ENCODE data around the gene MUC22. TPM values are rescaled to one million over a fixed set of nuclear protein-coding genes. Genes with fewer than 3 reads are reported as not detected.
A peak's percentile ranks its signal among the peaks of the same experiment; 100 is the strongest.
"Not testable (repeated sequence)": the region's sequence is repeated elsewhere in the genome, so short reads cannot be mapped to it uniquely, and the experiment has no call there.

Gene MUC22
- polyA plus RNA-seq, 1 donor (not counting 4 experiments of a cell fraction or from before 2014, with no cell fraction given), result not detected

DNA sequence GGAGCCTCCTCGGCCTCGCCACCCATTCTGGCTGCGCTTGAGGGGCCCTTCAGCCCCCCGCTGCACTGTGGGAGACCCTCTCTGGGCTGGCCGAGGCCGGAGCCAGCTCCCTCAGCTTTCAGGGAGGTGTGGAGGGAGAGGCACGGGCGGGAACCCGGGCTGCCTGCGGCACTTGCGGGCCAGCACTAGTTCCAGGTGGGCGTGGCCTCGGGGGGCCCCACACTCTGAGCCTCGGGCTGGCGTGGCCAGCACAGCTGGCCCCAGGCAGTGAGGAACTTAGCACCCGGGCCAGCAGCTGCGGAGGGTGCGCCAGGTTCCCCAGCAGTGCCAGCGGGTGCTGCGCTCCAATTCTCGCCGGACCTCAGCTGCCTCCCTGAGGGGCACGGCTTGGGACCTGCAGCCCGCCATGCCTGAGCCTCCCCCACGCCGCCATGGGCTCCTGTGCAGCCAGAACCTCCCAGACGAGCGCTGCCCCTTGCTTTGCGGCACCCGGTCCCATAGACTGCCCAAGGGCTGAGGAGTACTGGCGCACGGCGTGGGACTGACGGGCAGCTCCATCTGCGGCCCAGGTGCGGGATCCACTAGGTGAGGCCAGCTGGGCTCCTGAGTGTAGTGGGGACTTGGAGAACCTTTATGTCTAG is 6.5 kb downstream of the MUC22 start:
- H3K9me1 ChIP-seq (ENCODE audit: control insufficient read depth, extremely low read depth, insufficient read depth, low read length), result no peaks in the 10 kb centered on the region
- no peaks in the 10 kb centered on the region for H4K20me1 ChIP-seq (ENCODE audit: control insufficient read depth, extremely low read depth, insufficient read depth, low read length)
- DNase-seq (ENCODE audit: low read depth, low spot score) (no peak), FAIRE-seq (no peak)
- no peaks in the 10 kb centered on the region for H3K36me3 ChIP-seq (ENCODE audit: control insufficient read depth in 2 of 2, extremely low read depth in 1 of 2, insufficient read depth in 2 of 2, low read length in 2 of 2)
- TF ChIP-seq, protein P1, sequence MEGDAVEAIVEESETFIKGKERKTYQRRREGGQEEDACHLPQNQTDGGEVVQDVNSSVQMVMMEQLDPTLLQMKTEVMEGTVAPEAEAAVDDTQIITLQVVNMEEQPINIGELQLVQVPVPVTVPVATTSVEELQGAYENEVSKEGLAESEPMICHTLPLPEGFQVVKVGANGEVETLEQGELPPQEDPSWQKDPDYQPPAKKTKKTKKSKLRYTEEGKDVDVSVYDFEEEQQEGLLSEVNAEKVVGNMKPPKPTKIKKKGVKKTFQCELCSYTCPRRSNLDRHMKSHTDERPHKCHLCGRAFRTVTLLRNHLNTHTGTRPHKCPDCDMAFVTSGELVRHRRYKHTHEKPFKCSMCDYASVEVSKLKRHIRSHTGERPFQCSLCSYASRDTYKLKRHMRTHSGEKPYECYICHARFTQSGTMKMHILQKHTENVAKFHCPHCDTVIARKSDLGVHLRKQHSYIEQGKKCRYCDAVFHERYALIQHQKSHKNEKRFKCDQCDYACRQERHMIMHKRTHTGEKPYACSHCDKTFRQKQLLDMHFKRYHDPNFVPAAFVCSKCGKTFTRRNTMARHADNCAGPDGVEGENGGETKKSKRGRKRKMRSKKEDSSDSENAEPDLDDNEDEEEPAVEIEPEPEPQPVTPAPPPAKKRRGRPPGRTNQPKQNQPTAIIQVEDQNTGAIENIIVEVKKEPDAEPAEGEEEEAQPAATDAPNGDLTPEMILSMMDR (optimal IDR thresholded peaks at IDR 0.05 in 1 of 3, IDR thresholded peaks at IDR 0.05 in 1 of 3, conservative IDR thresholded peaks at IDR 0.05 in 1 of 3; ENCODE audit: extremely low read depth in 1 of 3, insufficient read depth in 2 of 3, low read length in 3 of 3), result no peak
- no peak for TF ChIP-seq EZH2 (IDR thresholded peaks at IDR 0.05; ENCODE audit: low read length)
- H3K27me3 ChIP-seq (ENCODE audit: control insufficient read depth, extremely low read depth, insufficient read depth, low read length), result peaks cover 3% of the 10 kb centered on the region
- H3K27ac ChIP-seq (ENCODE audit: control insufficient read depth, insufficient read depth, low read length), result no peak overlapping the region
- dilution Hi-C loops (cut with MboI; ENCODE audit: extremely low pct_ligation_motif_present, low sequenced_read_pairs), result no loop called here
- H3K9ac ChIP-seq (ENCODE audit: control insufficient read depth, extremely low read depth, insufficient read depth, low read length), result no peak overlapping the region
- no peak overlapping the region for H3K4me3 ChIP-seq (ENCODE audit: control insufficient read depth in 2 of 3, extremely low read depth in 1 of 3, insufficient read depth in 2 of 3, low read depth in 1 of 3, low read length in 3 of 3)
- no peaks in the 10 kb centered on the region for H3K9me3 ChIP-seq (ENCODE audit: control insufficient read depth, low read depth, low read length)
- no peaks in the 10 kb centered on the region for H3K4me1 ChIP-seq (ENCODE audit: control insufficient read depth, extremely low read depth, insufficient read depth, low read length)
- no peak overlapping the region for H2AFZ ChIP-seq (ENCODE audit: control insufficient read depth, low read length)
- no peak overlapping the region for H3K4me2 ChIP-seq (ENCODE audit: control insufficient read depth, extremely low read depth, insufficient read depth, low read depth, low read length)
- H3K79me2 ChIP-seq (ENCODE audit: control insufficient read depth, insufficient read depth, low read length), result no peaks in the 10 kb centered on the region

GRCh38 chr6:31017436-31017835 is 7.2 kb downstream of the MUC22 start:
- H4K20me1 ChIP-seq (ENCODE audit: control insufficient read depth, extremely low read depth, insufficient read depth, low read length); H3K27ac ChIP-seq (ENCODE audit: control insufficient read depth, insufficient read depth, low read length); H3K4me1 ChIP-seq (ENCODE audit: control insufficient read depth, extremely low read depth, insufficient read depth, low read length); H3K4me3 ChIP-seq (ENCODE audit: control insufficient read depth in 2 of 3, extremely low read depth in 1 of 3, insufficient read depth in 2 of 3, low read depth in 1 of 3, low read length in 3 of 3); H3K36me3 ChIP-seq (ENCODE audit: control insufficient read depth in 2 of 2, extremely low read depth in 1 of 2, insufficient read depth in 2 of 2, low read length in 2 of 2); H3K9me3 ChIP-seq (ENCODE audit: control insufficient read depth, low read depth, low read length); H3K9me1 ChIP-seq (ENCODE audit: control insufficient read depth, extremely low read depth, insufficient read depth, low read length); FAIRE-seq; H3K9ac ChIP-seq (ENCODE audit: control insufficient read depth, extremely low read depth, insufficient read depth, low read length); H3K4me2 ChIP-seq (ENCODE audit: control insufficient read depth, extremely low read depth, insufficient read depth, low read depth, low read length); H3K27me3 ChIP-seq (ENCODE audit: control insufficient read depth, extremely low read depth, insufficient read depth, low read length); DNase-seq (ENCODE audit: low read depth, low spot score); H3K79me2 ChIP-seq (ENCODE audit: control insufficient read depth, insufficient read depth, low read length); H2AFZ ChIP-seq (ENCODE audit: control insufficient read depth, low read length); dilution Hi-C loops (cut with MboI; ENCODE audit: extremely low pct_ligation_motif_present, low sequenced_read_pairs): not testable (repeated sequence)

DNA sequence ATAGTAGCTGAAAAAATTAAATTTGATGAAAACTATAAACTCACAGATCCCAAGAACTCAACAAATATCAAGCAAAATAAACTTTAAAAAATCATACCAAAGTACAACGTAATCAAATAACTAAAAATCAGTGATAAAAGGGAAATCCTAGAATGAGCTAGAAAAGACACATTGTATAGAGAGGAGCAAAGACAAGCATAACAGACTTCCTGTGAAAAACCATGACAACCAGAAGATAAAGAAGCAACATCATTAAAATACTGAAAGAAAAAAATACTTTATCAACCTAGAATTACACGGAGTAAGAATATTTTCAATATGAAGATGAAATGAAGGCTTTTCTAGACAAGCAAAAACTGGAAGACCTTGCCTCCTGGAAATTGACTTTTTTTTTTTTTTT is 9.8 kb downstream of the MUC22 start:
- no peak for DNase-seq (ENCODE audit: low read depth, low spot score)
- Histone ChIP-seq H3K9ac (ENCODE audit: control insufficient read depth, extremely low read depth, insufficient read depth, low read length) (no peak overlapping the region), H3K9me1 (ENCODE audit: control insufficient read depth, extremely low read depth, insufficient read depth, low read length) (no peaks in the 10 kb centered on the region), H3K4me3 (ENCODE audit: control insufficient read depth in 2 of 3, extremely low read depth in 1 of 3, insufficient read depth in 2 of 3, low read depth in 1 of 3, low read length in 3 of 3) (no peak overlapping the region), H3K36me3 (ENCODE audit: control insufficient read depth in 2 of 2, extremely low read depth in 1 of 2, insufficient read depth in 2 of 2, low read length in 2 of 2) (no peaks in the 10 kb centered on the region), H3K4me2 (ENCODE audit: control insufficient read depth, extremely low read depth, insufficient read depth, low read depth, low read length) (peak overlapping the region; percentile 22), H3K9me3 (ENCODE audit: control insufficient read depth, low read depth, low read length) (no peaks in the 10 kb centered on the region), H3K27ac (ENCODE audit: control insufficient read depth, insufficient read depth, low read length) (no peak overlapping the region), H3K79me2 (ENCODE audit: control insufficient read depth, insufficient read depth, low read length) (no peaks in the 10 kb centered on the region), H3K27me3 (ENCODE audit: control insufficient read depth, extremely low read depth, insufficient read depth, low read length) (peaks cover 3% of the 10 kb centered on the region), H4K20me1 (ENCODE audit: control insufficient read depth, extremely low read depth, insufficient read depth, low read length) (no peaks in the 10 kb centered on the region), H2AFZ (ENCODE audit: control insufficient read depth, low read length) (no peak overlapping the region), H3K4me1 (ENCODE audit: control insufficient read depth, extremely low read depth, insufficient read depth, low read length) (no peaks in the 10 kb centered on the region)
- TF ChIP-seq, protein P1 (optimal IDR thresholded peaks at IDR 0.05 in 1 of 3, IDR thresholded peaks at IDR 0.05 in 1 of 3, conservative IDR thresholded peaks at IDR 0.05 in 1 of 3; ENCODE audit: extremely low read depth in 1 of 3, insufficient read depth in 2 of 3, low read length in 3 of 3), result no peak
- TF ChIP-seq EZH2 (IDR thresholded peaks at IDR 0.05; ENCODE audit: low read length), result no peak
- FAIRE-seq, result no peak
- dilution Hi-C loops (cut with MboI; ENCODE audit: extremely low pct_ligation_motif_present, low sequenced_read_pairs), result no loop called here

GRCh38 chr6:31020631-31021255 is 10.5 kb downstream of the MUC22 start:
- H3K9ac ChIP-seq (ENCODE audit: control insufficient read depth, extremely low read depth, insufficient read depth, low read length); H3K9me3 ChIP-seq (ENCODE audit: control insufficient read depth, low read depth, low read length); FAIRE-seq; H3K36me3 ChIP-seq (ENCODE audit: control insufficient read depth in 2 of 2, extremely low read depth in 1 of 2, insufficient read depth in 2 of 2, low read length in 2 of 2); H3K4me1 ChIP-seq (ENCODE audit: control insufficient read depth, extremely low read depth, insufficient read depth, low read length); H2AFZ ChIP-seq (ENCODE audit: control insufficient read depth, low read length); H3K9me1 ChIP-seq (ENCODE audit: control insufficient read depth, extremely low read depth, insufficient read depth, low read length); DNase-seq (ENCODE audit: low read depth, low spot score); H3K27me3 ChIP-seq (ENCODE audit: control insufficient read depth, extremely low read depth, insufficient read depth, low read length); H3K4me3 ChIP-seq (ENCODE audit: control insufficient read depth in 2 of 3, extremely low read depth in 1 of 3, insufficient read depth in 2 of 3, low read depth in 1 of 3, low read length in 3 of 3); H4K20me1 ChIP-seq (ENCODE audit: control insufficient read depth, extremely low read depth, insufficient read depth, low read length); H3K27ac ChIP-seq (ENCODE audit: control insufficient read depth, insufficient read depth, low read length); H3K79me2 ChIP-seq (ENCODE audit: control insufficient read depth, insufficient read depth, low read length); H3K4me2 ChIP-seq (ENCODE audit: control insufficient read depth, extremely low read depth, insufficient read depth, low read depth, low read length); dilution Hi-C loops (cut with MboI; ENCODE audit: extremely low pct_ligation_motif_present, low sequenced_read_pairs): not testable (repeated sequence)

Measured in keratinocyte (primary cell).